NCI-H82 (cell line): ENCODE results near the gene TMEM270.

Source experiments
- DNase-seq: peaks from one replicate; lab custom pipeline; 2025; lab: John Stamatoyannopoulos, UW

TMEM270 gene

GRCh38 chr7:73888959-73889358 lies 28.0 kb downstream of the TMEM270 start:
- no peak for DNase-seq

- no peak for DNase-seq
Measured at GRCh38 chr7:73890555-73891147, 29.7 kb downstream of the TMEM270 start.

- DNase-seq = no peak
Measured at GRCh38 chr7:73891178-73891885, 30.4 kb downstream of the TMEM270 start.

- no peak for DNase-seq
Measured at GRCh38 chr7:73892003-73892999, 31.3 kb downstream of the TMEM270 start.

- no peak for DNase-seq
Measured at GRCh38 chr7:73893342-73894101, 32.6 kb downstream of the TMEM270 start.

GRCh38 chr7:73894166-73894565 lies 33.2 kb downstream of the TMEM270 start:
- DNase-seq = no peak

- DNase-seq = no peak
Measured at GRCh38 chr7:73894733-73895551, 34.0 kb downstream of the TMEM270 start.

- DNase-seq = no peak
Measured at GRCh38 chr7:73895626-73896025, 34.7 kb downstream of the TMEM270 start.

- no peak for DNase-seq
Measured at GRCh38 chr7:73896454-73896853, 35.5 kb downstream of the TMEM270 start.

GRCh38 chr7:73899731-73900142 lies 38.8 kb downstream of the TMEM270 start:
- no peak for DNase-seq

- no peak for DNase-seq
Measured at GRCh38 chr7:73900286-73900685, 39.3 kb downstream of the TMEM270 start.

- DNase-seq = no peak
Measured at GRCh38 chr7:73901231-73901822, 40.4 kb downstream of the TMEM270 start.

GRCh38 chr7:73901823-73902597 lies 41.1 kb downstream of the TMEM270 start:
- DNase-seq = no peak

GRCh38 chr7:73903321-73904218 lies 42.6 kb downstream of the TMEM270 start:
- no peak for DNase-seq

GRCh38 chr7:73904219-73905137 lies 43.5 kb downstream of the TMEM270 start:
- no peak for DNase-seq

GRCh38 chr7:73905360-73905759 lies 44.4 kb downstream of the TMEM270 start:
- DNase-seq = no peak

GRCh38 chr7:73906874-73907273 lies 45.9 kb downstream of the TMEM270 start:
- peak; percentile 40 for DNase-seq
